ENCODE data around the gene SMAD2.

SMAD2 gene

GRCh38 chr18:47821314-47821713, 109.1 kb downstream of the SMAD2 start:
- TF ChIP-seq, protein P1, sequence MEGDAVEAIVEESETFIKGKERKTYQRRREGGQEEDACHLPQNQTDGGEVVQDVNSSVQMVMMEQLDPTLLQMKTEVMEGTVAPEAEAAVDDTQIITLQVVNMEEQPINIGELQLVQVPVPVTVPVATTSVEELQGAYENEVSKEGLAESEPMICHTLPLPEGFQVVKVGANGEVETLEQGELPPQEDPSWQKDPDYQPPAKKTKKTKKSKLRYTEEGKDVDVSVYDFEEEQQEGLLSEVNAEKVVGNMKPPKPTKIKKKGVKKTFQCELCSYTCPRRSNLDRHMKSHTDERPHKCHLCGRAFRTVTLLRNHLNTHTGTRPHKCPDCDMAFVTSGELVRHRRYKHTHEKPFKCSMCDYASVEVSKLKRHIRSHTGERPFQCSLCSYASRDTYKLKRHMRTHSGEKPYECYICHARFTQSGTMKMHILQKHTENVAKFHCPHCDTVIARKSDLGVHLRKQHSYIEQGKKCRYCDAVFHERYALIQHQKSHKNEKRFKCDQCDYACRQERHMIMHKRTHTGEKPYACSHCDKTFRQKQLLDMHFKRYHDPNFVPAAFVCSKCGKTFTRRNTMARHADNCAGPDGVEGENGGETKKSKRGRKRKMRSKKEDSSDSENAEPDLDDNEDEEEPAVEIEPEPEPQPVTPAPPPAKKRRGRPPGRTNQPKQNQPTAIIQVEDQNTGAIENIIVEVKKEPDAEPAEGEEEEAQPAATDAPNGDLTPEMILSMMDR (IDR thresholded peaks at IDR 0.05; ENCODE audit: low read depth, low read length), result no peak
- H3K4me3 ChIP-seq (replicated peaks in 1 of 2; ENCODE audit: low read depth in 2 of 2, low read length in 2 of 2), result no peak overlapping the region
- DNase-seq (ENCODE audit: low read depth in 2 of 2), result no peak

DNA sequence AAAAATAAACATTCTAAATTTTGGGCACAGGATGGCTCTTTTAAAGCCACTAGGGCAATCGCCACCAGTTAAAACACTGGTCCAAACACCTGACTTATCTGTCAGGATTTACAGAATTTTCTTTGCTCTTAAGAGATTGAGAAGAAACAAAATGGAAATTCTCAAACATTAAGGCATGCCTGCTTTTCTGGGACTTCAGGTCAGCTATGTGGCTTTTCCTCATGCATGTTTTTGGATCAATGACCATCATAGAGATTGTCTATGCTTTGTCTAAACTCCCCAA, 112.7 kb downstream of the SMAD2 start:
- no peak overlapping the region for H3K4me3 ChIP-seq (replicated peaks in 1 of 2; ENCODE audit: low read depth in 2 of 2, low read length in 2 of 2)
- no peak for DNase-seq (ENCODE audit: low read depth in 2 of 2)
- TF ChIP-seq, protein P1 (IDR thresholded peaks at IDR 0.05; ENCODE audit: low read depth, low read length), result no peak

DNA sequence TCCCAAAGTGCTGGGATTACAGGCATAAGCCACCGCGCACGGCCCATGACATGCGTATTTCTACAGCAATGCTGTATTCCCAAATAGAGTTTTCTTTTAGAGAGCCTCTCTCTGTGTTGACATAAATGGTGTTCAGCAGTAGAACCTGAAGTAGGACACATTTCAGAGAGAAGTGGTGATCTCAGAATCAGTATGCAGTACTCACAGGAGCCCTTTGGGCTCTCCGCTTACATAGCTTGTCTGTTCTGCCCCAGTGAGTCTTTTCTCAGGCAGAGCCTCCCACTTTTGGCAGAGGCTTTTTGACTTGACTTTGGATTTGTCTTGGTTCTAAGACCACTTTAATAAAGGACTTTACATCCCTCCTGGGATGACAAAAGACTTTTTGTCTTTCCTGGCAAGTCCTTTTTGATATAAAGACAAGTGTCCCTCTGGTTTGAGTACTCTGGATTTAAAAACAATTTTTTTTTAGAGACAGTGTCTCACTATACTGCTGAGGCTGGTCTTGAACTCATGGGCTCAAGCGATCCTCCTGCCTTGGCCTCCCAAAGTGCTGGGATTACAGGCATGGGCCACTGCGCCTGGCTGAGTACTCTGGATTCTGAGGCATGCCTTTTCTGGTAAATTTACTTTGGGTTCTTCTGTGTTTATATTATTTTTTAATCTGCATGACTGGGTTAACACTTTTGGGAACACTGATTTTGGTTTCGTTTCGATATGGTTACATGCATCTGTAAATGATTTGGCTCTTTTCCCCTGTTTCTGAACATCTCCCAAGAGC, 113.3 kb downstream of the SMAD2 start:
- TF ChIP-seq, protein P1 (IDR thresholded peaks at IDR 0.05; ENCODE audit: low read depth, low read length), result no peak
- H3K4me3 ChIP-seq (replicated peaks in 1 of 2; ENCODE audit: low read depth in 2 of 2, low read length in 2 of 2), result no peak overlapping the region
- no peak for DNase-seq (ENCODE audit: low read depth in 2 of 2)

DNA sequence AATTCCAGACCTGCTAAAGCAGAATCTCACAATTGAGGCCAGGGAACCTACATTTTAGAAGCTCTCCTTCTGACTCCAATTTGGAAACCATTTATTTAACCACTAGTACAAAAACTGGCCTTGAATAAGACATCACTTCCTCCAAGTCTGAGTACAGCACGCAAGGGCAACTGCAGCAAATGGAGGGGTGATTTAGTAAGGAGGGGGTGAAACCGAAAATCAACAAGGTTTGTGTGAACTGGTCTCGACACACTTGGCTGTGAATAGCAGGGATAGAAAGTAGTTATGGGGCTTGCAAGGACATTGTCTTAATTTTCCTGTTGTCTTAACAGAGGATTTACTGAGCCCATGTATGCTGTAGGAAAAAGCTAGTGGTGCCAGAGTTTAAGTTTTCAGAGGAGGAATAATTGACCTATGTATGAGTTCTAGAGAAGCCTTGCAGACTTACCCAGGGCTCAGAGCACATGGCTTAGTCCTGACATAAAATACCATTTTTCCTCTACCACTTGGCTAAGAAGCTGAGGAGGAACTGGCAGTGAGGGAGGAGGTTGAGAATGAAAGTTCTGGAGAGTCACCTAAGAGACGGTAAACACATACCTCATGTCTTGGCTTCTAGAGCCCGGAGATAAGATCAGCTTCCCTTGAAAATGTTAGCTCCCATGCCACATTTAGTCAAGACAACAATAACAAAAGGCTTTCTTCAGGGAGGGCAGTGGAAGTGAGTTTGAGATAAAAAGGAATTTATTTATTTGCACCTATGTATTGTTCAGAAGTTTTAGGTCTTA, 114.8 kb downstream of the SMAD2 start:
- TF ChIP-seq, protein P1 (IDR thresholded peaks at IDR 0.05; ENCODE audit: low read depth, low read length), result no peak
- no peak overlapping the region for H3K4me3 ChIP-seq (replicated peaks in 1 of 2; ENCODE audit: low read depth in 2 of 2, low read length in 2 of 2)
- DNase-seq (ENCODE audit: low read depth in 2 of 2), result peak; percentile 6 to 36

GRCh38 chr18:47809420-47809819, 121.0 kb downstream of the SMAD2 start:
- H3K4me3 ChIP-seq (replicated peaks in 1 of 2; ENCODE audit: low read depth in 2 of 2, low read length in 2 of 2), result no peak overlapping the region
- peak in 1 of 2 donors; percentile 10 for DNase-seq (ENCODE audit: low read depth in 2 of 2)
- TF ChIP-seq, protein P1 (IDR thresholded peaks at IDR 0.05; ENCODE audit: low read depth, low read length), result no peak

DNA sequence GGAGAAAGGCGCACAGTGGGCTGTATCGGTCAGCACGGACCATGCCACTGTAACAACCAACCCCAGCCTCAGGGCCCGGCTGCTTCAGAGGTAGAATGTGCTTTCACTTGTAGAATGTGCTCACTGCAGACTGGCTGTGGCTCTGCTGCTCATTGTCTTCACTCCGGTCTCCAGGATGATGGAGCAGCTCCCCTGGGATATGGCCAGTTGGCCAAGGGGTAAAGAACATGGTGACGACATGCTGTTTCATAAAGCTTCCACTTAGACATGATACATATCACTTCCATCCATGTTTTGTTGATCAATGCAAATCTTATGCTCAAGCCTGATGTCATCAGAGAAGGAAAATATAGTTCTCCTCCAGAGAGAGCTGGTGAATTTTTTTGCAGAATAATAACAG, 127.7 kb downstream of the SMAD2 start:
- TF ChIP-seq, protein P1 (IDR thresholded peaks at IDR 0.05; ENCODE audit: low read depth, low read length), result no peak
- no peak overlapping the region for H3K4me3 ChIP-seq (replicated peaks in 1 of 2; ENCODE audit: low read depth in 2 of 2, low read length in 2 of 2)
- DNase-seq (ENCODE audit: low read depth in 2 of 2), result peak in 1 of 2 donors; percentile 9

Data from cardiac fibroblast (primary cell).